ENCODE results near the gene MAPK7. TPM values are rescaled to one million over a fixed set of nuclear protein-coding genes. Genes with fewer than 3 reads are reported as not detected.

MAPK7 gene
- total and polyA plus RNA-seq, 9 of the 15 experiments (the other 6 are each of a cell fraction or from before 2014, with no cell fraction given): 0.46 to 7.5 (median 2.5) TPM

- POLR2A ChIA-PET: no interaction called here
- Histone ChIP-seq H3K27me3 (ENCODE audit: control insufficient read depth in 2 of 2, insufficient read depth in 2 of 2, low read length in 2 of 2) (peaks cover 5 to 78% of the 10 kb centered on the region in 2 experiments), H3K9me1 (ENCODE audit: control insufficient read depth, insufficient read depth, low read length) (no peaks in the 10 kb centered on the region), H3K79me2 (ENCODE audit: control insufficient read depth, insufficient read depth, low read length) (no peaks in the 10 kb centered on the region), H3K4me2 (ENCODE audit: insufficient read depth, low read length) (no peak overlapping the region), H2AFZ (ENCODE audit: low read depth, low read length) (no peak overlapping the region), H3K4me3 (no peak overlapping the region), H4K20me1 (replicated peaks; ENCODE audit: control insufficient read depth, insufficient read depth, low read length) (no peaks in the 10 kb centered on the region), H3K9ac (ENCODE audit: insufficient read depth in 1 of 2, low read depth in 2 of 2, low read length in 2 of 2) (no peak overlapping the region), H3K36me3 (ENCODE audit: control insufficient read depth, insufficient read depth, low read length) (no peaks in the 10 kb centered on the region), H3K4me1 (replicated peaks in 1 of 2; ENCODE audit: control insufficient read depth in 2 of 2, insufficient read depth in 2 of 2, low read length in 2 of 2) (no peaks in the 10 kb centered on the region), H3K9me3 (replicated peaks; ENCODE audit: control insufficient read depth, insufficient read depth, low read depth, low read length) (no peaks in the 10 kb centered on the region), H3K27ac (ENCODE audit: extremely low read depth, low read depth, low read length) (no peak overlapping the region)
- in situ Hi-C loops (cut with MboI): no loop called here
- CTCF ChIA-PET (ENCODE audit: low intra/inter-chr PET ratio): no interaction called here
- DNase-seq (ENCODE audit: extremely low read depth in 1 of 4, low spot score in 3 of 4): no peak
- 0% methylated on average over 2 of the region's 5 CpGs for WGBS (ENCODE audit: insufficient coverage, low coverage, missing lambda C conversion rate)
- FAIRE-seq: no peak
- no peak for ATAC-seq
- no TSS peak for BruUV-seq (replicated peaks)
- intact Hi-C loops (cut with micrococcal nuclease): no loop called here
- TF ChIP-seq SRF (CRISPR knock-in tag; IDR thresholded peaks at IDR 0.05) (no peak), ZNF174 (CRISPR knock-in tag; IDR thresholded peaks at IDR 0.05) (no peak), ZNF449 (CRISPR knock-in tag; IDR thresholded peaks at IDR 0.05) (no peak), ZNF668 (CRISPR knock-in tag; IDR thresholded peaks at IDR 0.05) (no peak), KAT7 (CRISPR knock-in tag; IDR thresholded peaks at IDR 0.05; ENCODE audit: borderline replicate concordance) (no peak), ZBTB11 (CRISPR knock-in tag; IDR thresholded peaks at IDR 0.05) (no peak), ZNF511 (CRISPR knock-in tag; IDR thresholded peaks at IDR 0.05) (no peak), HDGF (IDR thresholded peaks at IDR 0.05) (no peak), SFPQ (IDR thresholded peaks at IDR 0.05; ENCODE audit: low read depth, low read length) (no peak), L3MBTL2 (IDR thresholded peaks at IDR 0.05) (no peak), CBX8 (IDR thresholded peaks at IDR 0.05; ENCODE audit: borderline replicate concordance, extremely low read depth, low read depth, low read length, poor library complexity, severe bottlenecking) (no peak), ATF4 (CRISPR knock-in tag; IDR thresholded peaks at IDR 0.05) (no peak), RHOXF2B (CRISPR knock-in tag; conservative IDR thresholded peaks at IDR 0.05) (no peak), PHF20 (IDR thresholded peaks at IDR 0.05; ENCODE audit: partially characterized antibody) (no peak)
Observed at GRCh38 chr17:19413761-19414160, 35.5 kb downstream of the MAPK7 start.

Data from K562 (cell line).